HG03521 (cell line): ENCODE data around the gene PRR5.
"Not testable (repeated sequence)": the region's sequence is repeated elsewhere in the genome, so short reads cannot be mapped to it uniquely, and the experiment has no call there.

Source experiments
- ATAC-seq: cut with Tn5 transposase; IDR thresholded peaks from one replicate; pipeline ENCODE4 v1.9.1; 2021; ENCODE audit warnings: mild to moderate bottlenecking, moderate library complexity; ENCODE audit not compliant: unreplicated experiment

The PRR5 gene, protein sequence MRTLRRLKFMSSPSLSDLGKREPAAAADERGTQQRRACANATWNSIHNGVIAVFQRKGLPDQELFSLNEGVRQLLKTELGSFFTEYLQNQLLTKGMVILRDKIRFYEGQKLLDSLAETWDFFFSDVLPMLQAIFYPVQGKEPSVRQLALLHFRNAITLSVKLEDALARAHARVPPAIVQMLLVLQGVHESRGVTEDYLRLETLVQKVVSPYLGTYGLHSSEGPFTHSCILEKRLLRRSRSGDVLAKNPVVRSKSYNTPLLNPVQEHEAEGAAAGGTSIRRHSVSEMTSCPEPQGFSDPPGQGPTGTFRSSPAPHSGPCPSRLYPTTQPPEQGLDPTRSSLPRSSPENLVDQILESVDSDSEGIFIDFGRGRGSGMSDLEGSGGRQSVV

DNA sequence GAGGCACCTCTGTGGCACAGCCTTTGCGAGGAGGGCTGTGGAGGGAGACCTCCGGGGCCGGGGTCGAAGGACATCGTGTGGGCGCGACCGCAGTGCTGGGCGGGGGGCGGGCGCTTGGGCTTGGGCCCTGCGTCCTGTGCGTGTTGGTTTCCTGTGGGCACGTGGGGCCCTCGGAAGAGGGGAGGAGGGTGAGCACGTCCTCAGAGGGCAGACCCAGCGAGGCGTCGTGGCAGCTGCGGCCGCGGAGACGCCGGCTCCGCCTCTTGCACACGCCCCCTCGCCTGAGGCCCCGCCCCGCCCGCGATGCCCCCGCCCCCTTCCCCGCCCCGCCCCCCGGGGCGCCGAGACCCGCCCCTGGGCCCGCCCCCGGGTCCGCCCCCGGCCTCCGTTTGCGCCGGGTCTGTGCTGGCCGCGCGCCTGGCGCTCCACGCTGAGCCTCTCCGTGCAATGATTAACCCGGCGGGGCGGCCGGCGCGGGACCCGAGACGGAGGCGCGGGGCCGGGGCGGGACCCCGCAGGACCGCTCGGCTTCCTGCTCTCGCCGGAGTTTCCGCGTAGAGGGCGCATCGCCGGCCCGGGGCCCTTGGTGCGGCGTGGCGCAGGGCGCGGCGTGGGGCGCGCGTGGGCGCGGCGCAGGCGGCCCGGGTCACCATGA, at the start of gene PRR5:
PRR5 (plus strand) TSS at position 381 of the 655 bp plus-strand sequence; CDS start at position 652, 271 bp downstream.
- peak; percentile 64 for ATAC-seq

DNA sequence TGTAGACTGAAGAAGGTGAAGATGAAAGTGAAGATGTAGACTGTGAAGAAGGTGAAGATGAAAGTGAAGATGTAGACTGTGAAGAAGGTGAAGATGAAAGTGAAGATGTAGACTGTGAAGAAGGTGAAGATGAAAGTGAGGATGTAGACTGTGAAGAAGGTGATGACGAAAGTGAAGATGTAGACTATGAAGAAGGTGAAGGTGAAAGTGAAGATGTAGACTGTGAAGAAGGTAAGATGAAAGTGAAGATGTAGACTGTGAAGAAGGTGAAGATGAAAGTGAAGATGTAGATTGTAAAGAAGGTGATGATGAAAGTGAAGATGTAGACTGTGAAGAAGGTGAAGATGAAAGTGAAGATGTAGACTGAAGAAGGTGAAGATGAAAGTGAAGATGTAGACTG, 49.1 kb upstream of the PRR5 start:
- ATAC-seq, result not testable (repeated sequence)

DNA sequence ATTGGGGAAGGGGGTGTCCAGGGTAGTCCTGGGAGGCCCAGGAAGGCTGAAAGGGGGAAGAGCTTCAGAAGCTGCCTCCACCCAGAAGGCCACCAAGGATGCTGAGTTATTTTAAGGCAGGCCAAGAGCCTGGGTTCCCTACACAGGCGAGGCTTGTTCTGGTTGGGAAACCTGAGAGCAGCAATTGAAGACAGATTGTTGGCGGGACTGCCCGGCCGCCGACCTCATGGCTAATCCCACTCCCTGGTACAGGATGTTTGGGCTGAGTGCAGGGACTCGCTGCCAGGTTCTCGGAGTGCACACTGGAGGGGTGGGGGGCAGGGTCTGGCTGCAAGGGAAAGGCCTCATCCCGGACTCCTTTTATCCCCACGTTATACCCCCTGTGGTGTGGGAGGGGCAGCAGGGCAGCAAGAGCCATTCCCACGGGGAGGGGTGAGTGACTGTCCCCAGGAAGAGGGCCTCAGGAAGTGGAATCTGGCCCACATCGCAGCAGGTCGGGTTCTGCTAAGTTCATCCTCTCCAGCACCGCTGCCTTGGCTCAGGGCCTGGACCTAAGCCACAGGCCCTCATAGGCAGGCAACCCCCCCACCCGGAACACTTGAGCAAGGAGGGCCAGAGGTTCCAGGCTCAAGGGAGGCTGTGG, 43.6 kb upstream of the PRR5 start:
- no peak for ATAC-seq

DNA sequence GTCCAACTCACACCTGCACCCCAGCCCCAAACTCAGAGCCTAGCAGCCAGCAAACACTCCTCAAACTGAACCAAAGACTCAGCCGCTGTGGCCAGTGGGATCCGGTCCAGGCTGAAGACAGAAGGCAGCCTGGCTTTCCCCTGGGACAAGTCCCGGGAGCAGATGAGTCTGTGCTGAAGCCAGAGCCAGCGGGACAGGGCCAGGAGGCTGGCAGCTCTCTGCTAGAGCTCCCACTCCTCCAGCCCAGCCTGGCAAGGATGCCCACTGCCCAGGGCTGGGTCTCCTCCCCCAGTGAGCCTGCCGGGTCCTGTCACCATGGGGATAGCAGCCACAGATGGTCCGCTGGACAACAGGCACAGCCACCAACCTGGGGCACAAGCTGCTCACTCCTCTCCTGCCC, 42.9 kb upstream of the PRR5 start:
- ATAC-seq, result no peak

DNA sequence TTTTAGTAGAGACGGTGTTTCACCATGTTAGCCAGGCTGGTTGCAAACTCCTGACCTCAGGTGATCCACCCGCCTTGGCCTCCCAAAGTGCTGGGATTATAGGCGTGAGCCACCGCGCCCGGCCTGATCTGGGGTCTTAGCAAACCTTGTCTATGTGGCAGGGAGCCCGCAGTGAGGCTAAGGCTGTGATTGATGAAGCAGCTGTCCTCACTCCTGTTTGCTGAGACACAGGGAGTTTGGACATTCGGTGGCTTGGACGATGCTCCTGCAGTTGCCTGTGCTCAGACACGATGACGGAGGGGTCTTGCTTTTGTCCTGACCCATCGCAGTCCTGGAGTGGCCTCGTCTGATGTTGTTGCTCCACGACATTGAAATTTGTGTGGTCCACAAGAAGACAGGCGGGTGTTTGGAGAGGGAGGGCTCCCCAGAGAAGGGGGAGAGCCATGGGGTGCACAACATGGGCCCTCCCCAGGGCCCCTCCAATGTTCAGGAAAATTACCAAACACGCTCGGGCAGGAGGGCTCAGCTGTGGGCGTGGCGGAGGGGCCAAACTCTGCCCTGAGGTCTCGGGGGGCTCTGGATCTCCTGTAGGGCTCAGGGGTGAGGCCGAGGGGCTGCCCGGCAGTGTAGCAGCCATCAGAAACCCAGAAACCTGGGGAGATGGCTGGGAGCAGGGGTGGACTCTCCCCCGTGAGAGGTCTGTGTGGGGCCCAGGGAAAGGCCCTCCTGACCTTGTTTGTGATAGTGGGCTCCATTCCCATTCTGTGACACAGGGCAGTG, 41.8 kb upstream of the PRR5 start:
- ATAC-seq, result no peak

DNA sequence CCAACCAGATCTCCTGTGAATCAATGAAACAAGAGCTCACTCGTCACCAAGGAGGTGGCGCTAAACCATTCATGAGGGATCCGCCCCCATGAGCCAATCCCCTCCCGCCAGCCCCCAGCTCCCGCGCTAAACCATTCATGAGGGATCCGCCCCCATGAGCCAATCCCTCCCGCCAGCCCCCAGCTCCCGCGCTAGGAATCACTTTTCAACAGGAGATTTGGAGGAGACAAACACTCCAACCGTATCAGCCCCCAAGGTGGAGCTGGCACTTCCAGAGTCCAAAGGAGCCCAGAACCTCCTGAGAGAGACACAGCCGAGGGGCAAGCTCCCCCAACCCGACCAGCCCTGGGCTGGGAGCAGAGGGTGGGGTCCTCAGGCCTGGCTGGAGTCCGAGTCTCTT, 40.9 kb upstream of the PRR5 start:
- no peak for ATAC-seq

DNA sequence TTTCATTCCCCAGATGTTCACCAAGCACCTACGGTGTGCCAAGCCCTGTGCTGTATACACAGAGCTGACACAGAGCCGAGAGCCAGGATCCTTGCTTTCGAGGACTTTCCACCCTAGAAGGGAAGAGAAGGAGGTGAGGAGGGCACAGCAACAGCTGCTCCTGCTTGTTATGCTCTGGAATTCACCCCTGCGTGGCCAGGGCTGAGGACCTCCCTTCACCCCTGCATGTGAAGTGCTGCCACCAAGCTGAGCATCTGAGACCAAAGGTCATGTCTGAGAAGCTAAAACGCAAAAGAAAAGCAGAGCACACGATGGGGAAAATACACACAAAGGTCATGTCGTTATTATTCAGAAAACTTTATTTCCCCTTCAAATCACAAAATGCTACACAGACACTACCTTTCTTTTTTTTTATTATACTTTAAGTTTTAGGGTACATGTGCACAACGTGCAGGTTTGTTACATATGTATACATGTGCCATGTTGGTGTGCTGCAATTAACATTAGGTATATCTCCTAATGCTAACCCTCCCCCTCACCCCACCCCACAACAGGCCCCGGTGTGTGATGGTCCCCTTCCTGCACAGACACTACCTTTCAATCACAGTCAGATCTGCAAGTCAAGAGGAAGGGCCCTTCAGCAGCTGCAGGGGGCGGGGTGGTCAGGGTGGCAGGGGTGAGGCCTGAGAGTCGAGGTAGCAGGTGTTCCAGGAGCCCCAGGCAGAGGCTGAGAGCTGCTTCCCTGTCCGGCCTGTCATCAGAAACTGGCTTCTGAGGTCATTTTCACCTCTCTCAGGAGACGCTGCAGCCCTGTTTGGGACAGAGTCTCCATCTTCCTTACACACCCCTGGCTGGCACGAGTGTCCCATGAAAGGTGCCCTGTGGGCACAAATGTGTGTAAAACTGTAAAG, 40.1 kb upstream of the PRR5 start:
- ATAC-seq, result no peak

DNA sequence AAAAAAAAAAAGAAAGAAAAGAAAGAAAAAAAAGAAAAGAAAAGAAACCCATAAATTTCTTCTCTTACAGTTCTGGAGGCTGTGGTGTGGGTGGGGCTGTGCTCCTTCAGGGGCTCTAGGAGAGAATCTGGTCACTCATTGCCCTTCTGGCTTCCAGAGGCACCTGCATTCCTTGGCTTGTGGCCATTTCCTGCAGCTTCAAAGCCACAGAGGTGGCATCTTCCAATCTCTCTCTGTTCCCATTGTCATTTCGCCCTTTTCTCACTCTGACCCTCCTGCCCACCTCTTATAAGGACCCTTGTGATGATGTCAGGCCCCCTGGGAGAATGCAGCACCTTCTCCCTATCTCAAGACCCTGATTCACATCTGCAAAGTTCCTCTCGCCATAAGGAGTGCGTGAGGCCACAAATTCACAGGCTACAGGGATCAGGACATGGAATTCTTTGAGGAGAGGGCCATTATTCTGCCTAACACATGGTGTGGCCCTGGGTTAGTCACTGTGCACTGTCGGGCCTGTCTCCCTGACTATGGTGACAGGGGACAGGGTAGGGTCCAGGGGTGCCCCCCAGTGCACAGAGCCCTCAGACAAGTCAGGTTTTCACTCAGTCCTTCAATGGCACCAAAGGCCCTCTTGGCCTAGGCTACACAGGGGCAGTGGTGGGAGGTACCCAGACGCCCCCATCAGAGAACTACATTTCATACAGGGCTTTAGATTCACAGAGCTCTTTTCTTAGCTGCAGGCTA, 38.6 kb upstream of the PRR5 start:
- no peak for ATAC-seq

DNA sequence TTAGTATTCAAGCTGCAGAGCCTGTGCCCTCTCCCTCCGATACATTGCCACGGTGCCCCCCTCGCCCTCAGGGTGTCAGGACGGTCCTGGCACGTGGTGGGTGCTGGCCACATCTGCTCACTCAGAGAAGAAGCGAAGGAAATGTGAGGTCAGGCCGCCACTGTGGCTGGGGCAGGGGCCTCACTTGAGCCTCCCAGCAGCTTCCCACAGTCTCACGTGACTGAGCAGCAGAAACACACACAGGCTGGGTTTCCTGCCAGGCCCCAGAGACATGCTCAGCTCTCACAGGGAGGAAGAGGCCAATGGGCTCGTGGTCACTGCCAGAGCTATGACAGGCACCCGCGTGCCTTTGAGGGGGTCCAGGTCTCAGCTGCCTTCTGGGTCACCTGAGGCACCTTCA, 37.9 kb upstream of the PRR5 start:
- ATAC-seq, result no peak

DNA sequence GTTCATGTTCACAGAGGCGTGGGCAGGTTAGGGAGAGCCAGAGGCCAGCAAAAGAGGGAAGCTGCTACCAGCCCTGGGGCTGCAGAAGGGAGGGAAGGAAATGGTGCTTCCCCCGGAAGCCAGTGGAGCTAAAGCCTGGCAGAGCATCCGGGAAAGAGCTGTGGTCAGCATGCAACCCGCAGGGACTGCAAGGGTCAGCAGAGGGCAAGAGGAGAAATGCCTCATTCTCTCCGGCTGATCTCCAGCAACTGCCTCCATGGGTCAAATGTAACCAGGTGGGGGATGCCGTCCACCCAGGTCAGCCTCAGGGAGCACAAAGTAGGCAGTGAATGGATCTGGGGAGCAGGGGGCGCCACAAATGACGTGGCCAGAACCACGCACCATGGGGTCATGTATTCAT, 36.9 kb upstream of the PRR5 start:
- no peak for ATAC-seq

DNA sequence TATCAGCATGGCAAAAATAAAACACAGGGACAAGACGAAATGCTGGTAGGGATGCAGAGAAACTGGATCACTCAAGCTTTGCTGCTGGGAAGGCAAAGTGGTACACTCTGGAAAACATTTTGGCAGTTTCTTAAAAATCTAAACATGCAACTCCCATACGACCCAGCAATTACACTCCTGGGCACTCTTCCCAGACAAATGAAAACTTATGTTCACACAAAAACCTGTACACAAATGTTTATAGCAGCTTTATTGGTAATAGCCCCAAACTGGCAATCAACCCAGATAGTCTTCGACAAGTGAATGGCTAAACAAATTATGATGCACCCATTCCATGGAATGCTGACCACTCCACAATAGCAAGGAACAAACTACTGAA, 35.8 kb upstream of the PRR5 start:
- no peak for ATAC-seq

DNA sequence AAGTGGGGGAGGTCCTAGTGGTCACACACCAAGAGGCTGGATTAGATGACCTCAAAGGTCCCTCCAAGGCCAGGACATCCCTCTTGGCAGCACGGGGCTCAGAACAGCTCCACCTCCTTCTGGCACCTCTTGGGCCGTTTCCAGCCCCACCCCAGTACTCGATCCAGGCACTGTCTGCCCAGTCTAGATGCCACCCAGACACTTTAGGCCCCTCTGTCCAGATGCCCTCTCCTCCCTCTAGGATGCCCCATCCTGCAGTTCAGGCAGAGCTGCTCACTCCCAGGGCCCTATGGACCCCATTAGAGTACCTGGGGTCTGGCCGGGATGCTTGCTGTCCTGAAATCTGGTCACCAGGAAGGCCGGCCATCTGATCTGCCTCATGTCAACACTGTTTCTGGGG, 34.7 kb upstream of the PRR5 start:
- no peak for ATAC-seq

DNA sequence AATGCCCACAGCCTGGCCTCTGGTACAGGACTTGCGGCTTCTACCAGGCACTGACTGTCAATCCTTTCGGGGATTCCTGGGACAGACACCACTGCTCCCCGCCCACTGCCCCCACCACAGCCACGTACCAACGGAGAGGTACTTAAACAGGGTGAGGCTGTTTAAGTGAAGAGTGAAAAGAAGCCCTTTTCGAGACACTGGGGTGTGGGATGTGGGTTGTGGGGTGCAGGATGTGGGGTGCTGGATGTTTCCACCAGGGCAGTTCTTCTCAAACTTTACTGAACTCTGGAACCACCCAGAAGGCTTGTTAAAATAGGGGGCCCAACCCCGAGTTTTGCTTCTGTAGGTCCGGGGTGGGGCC, 34.2 kb upstream of the PRR5 start:
- ATAC-seq, result no peak

DNA sequence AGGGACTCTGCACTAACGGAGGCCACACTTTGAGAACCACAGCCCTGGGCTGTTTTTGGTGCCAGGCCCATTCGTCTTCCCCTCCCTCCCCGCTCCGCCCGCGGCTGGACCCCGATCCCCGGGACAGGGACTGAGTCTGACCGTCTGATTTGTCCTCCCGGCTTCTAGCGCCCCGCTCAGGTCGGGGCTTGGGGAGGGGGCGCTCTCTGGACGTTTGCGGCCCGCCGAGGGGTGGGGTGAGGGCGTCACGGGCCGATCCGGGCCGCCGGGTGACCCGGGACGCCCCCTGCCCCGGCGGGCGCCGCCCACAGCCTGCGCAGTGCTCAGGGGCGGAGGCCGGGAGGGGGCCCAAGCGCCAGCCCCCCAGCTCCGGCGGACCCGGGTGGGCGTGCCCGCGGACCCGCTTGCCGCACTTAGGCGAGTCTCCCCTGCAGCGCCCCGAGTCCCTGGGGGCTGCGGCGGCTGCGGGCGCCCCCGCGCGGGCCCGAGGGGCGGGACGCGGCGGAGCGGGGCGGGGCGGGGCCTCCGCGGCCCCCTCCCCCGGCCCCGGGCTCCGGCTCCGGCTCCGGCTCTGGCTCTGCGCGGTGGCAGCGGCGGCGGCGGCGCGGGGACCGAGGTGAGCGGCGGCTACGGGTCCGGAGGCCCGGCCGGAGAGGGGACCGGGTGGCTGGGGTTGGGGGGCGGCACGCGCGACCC, 33.7 kb upstream of the PRR5 start:
- no peak for ATAC-seq

DNA sequence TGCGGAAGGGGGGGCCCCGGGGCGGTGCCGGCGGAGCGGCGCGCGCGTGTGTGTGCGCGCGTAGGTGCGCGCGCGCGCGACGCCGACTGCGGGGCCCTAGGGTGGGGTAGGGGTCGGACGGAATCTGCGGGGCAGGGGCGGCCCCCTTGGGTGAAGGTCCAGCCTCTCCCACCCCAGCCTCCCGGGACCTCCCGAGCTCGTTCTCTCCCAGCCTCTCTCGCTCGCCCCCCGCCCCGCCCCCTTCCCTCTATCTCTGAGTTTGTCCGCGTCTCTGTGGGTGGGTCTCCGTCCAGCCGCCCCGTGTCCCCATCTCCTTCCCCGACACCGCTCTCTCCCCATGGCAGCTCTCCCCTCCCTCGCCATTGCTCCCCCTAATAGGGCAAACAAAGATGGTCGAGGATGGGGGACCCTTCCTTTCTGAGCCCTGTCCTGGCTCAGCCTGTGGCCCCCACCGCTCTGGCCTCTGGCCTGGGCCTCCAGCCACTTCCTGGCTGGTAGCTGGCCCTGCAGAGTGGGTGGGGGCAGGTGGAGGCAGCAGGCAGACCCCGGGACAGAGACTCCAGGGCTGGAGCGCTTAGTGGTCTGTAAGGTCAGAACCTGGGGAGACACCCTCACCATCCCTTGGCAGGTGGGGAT, 33.0 kb upstream of the PRR5 start:
- no peak for ATAC-seq

DNA sequence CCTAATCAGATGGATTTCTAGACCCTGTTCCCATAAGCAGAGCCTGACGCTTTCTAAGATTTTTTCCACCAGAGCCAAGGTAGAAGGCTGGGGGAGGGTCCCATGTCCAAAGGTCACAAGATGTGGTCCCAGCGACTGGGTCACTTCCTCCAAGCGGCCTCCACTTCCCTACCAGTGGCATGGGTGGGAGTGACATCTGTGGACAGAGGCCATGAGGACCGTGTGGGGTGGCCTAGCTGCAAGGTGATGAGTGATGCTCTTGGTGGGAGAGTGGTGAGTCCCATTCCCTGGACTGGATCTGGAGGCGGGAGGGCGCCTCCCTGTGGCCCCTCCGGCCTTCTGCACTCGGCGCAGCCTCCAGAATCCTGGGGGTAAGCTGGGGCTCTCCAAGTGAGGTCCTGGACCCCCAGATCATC, 32.4 kb upstream of the PRR5 start:
- no peak for ATAC-seq

DNA sequence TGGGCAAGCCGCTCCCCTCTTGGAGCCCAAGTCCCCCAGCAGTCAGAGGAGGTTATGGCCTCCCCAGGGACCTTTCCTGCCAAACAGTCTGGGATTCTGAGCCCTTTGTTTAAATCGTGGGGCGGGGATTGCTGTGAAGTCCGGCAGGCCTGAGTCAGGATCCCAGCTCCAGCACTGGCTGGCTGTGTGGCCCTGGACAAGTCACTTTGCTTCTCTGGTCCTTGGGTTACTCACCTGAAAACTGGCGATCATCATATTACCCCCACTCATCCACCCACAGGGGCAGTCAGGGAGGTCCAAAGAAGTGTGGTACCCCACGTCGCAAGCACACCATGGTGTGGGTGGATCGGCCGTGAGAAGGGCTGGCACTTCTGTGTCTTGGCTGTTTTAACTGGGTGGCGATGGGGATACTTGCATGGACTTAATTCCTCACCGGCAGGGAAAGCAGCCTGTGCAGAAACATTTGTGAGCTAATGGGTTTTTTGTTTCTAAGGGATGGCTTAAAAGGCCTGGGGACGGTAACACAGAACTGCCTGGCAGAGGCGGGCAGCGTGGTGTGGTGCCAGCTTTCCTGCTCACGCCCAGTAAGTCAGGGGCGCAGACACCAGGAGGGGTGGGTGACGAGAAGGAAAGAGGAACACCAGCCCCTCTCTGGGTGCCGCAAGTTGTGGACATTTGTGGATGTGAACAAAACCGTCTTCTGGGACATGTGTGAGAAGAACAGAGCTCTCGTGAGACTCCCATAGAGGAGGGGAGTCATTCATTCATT, 31.6 kb upstream of the PRR5 start:
- no peak for ATAC-seq

DNA sequence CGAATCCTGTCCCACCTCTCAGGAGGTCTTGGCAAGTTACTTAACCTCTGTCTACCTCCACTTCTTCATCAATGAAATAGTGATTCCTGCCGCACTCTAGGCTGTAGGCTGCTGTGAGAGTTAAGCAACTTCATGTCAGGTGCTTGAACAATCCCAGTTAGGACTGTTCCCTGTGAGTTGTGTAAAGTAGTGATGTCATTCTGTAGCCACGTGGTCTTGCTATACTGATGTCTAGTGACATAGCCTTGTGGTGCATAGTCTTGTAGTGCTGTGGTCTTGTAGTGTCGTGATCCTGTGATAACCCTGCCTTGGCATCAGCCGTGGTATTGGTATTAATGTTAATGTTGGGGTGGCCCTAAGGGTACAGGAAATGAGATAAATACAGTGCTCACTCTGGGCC, 30.3 kb upstream of the PRR5 start:
- ATAC-seq, result no peak
